HG03442 (cell line): ENCODE data around the gene FBXL13.
"Not testable (repeated sequence)": the region's sequence is repeated elsewhere in the genome, so short reads cannot be mapped to it uniquely, and the experiment has no call there.

Source experiments
- ATAC-seq: cut with Tn5 transposase; IDR thresholded peaks from one replicate; pipeline ENCODE4 v1.9.1; 2021; ENCODE audit warnings: mild to moderate bottlenecking, moderate library complexity; ENCODE audit not compliant: unreplicated experiment

Gene FBXL13

GRCh38 chr7:102780926-102781325 lies 293.7 kb downstream of the FBXL13 start:
- not testable (repeated sequence) for ATAC-seq

- not testable (repeated sequence) for ATAC-seq
These were observed 295.9 kb downstream of the FBXL13 start for GRCh38 chr7:102778663-102779062.

- not testable (repeated sequence) for ATAC-seq
These were observed 298.4 kb downstream of the FBXL13 start for GRCh38 chr7:102776217-102776616.

- peak; percentile 67 for ATAC-seq
These were observed 304.1 kb downstream of the FBXL13 start for GRCh38 chr7:102770467-102770866.

- ATAC-seq, result not testable (repeated sequence)
These were observed 304.9 kb downstream of the FBXL13 start for GRCh38 chr7:102769657-102770192.

DNA sequence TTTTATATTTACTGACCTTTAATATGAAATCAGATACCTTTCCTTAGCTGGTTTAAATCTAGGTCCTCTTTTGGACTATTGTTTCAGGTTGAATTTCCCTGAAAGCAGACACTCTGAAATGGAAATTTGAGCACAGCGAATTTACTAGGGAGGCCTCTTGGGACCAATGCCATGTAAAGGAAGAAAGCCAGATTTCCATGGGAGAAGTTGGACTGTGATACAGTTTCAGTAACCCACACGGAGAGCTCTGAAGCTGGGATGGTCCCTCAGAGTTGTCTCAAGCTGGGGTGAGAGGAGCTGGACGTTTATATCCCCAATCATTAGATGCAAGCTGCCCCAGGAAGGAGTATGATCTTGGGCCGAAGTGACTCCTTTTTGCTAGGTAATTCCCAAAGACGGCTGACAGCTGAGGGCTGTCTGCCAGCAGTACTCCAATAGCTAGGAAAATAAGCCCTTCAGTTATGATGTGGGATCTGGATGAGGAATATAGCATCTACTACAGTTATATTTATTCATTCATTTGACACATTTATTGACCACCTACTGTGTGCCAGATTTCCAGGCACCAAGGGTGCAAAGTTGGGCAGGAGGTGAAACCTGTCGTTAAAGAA lies 311.2 kb downstream of the FBXL13 start:
- not testable (repeated sequence) for ATAC-seq
